Stimulated activated CD4-positive, alpha-beta T cell treated with anti-CD3 and anti-CD28 coated beads, Interleukin-1b, Interleukin-23, amount 100 ng/mL, for 1 hour (primary cell): ENCODE measurements around the gene CD300LF.

Experiments
- DNase-seq, 2 donors: peaks; one replicate each; pipeline ENCODE4 v3.0.0-alpha.2; 2020; ENCODE audit warnings: low read depth in 2 of 2

Gene CD300LF

DNA sequence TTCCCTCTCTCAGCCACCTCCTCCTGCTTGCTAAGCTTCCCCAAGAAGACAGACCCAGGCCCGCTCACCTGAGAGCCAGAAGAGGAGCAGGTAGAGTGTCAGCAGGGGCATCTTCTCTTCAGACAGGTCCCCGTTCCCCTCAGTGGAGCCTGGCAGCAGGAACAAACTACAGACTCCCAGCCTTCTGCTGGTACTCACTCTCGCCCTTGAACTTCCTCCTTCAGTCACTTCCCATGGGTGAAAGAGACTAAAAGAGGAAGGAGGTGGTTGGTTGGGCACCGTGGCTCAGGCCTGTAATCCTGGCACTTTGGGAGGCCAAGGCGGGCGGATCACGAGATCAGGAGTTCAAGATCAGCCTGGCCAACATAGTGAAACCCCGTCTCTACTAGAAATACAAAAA lies at the start of gene CD300LF:
Gene CD300LF (minus strand): TSS at position 168 of the 400 bp plus-strand sequence. CDS start 57 bp downstream, at position 111.
- no peak for DNase-seq

DNA sequence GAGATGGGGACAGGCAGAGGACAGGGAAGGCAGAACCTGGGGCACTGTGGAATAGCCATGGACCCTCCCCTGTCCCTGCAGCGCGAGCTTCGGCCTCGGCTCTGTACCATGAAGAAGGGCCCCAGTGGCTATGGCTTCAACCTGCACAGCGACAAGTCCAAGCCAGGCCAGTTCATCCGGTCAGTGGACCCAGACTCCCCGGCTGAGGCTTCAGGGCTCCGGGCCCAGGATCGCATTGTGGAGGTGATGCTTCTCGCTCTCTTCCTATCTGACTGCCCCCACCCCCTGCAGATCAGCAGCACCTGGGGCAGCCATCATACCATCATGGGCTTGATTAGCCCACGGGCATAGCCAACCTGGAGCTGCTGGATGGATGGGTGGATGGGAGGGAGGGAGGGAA lies 49.2 kb upstream of the CD300LF start:
- DNase-seq = no peak

DNA sequence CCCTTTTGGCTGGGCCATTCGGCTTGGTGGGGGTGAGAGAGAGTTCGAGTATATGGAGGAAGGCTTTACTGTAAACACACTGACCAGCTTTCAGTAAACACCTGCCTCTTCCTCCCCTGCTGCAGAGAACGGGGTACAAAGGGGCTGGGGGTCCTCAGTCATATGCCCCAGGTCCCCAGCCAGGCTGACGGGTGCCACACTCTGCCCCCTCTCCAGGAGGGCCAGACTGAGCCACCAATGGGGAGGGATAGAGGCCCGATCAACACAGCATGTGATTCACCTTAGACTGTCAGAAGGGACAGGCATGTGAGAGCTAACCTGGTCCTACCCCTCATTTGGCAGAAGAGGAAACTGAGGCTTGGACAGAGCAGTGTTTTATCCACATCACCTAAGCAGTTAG lies 48.7 kb upstream of the CD300LF start:
- no peak for DNase-seq

DNA sequence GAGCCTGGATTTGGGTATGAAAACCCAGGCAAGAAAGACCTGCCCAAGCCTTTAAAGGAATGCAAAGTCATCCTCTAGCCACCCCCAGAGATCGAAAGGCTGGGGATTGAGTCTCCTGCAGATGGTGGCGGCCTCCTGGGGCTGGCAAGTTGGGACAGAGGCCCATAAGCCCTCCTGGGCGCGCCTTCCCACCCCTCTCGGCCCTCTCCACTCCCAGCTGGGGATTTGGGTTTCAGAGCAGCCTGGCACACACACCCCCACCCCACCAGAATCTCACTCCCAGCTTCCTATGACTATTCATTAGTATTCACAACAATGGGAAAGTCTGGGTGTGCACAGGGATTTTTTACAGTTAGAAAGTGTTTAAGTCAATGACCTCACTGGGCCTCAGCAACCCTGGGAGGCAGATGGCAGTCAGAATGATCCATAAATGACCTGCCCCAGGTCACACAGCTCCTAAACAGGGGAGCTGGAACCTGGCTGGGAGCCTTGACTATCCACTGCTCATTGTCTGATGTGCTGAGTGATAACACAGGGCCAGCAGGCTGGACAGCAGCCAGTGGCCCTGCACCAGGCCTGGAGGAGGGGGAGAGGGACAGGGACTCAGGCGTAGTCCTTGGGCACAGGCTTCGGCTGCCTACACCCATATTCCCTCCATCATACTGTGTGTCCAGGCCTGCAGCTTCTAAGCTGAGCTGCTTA lies 47.8 kb upstream of the CD300LF start:
- DNase-seq = no peak

DNA sequence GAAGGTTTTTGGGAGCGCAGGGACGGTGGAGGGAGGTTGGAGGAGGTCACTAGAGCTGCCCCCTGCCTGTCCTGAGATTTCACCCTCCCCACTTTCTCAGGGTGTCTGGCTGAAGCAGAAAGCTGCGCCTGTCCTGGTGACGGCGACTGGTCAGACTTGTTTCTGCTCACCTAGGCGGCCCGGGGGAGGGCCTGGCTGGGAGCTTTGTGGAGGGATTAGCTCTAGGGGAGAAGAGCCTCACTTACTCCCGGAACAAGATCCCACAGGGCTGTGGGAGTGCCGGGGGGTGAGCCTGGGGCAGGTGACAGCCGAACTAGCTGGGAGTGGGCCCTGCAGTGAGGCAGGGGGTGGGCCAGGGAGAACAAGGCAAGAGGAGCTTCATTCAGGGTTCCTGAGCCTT lies 47.2 kb upstream of the CD300LF start:
- no peak for DNase-seq

DNA sequence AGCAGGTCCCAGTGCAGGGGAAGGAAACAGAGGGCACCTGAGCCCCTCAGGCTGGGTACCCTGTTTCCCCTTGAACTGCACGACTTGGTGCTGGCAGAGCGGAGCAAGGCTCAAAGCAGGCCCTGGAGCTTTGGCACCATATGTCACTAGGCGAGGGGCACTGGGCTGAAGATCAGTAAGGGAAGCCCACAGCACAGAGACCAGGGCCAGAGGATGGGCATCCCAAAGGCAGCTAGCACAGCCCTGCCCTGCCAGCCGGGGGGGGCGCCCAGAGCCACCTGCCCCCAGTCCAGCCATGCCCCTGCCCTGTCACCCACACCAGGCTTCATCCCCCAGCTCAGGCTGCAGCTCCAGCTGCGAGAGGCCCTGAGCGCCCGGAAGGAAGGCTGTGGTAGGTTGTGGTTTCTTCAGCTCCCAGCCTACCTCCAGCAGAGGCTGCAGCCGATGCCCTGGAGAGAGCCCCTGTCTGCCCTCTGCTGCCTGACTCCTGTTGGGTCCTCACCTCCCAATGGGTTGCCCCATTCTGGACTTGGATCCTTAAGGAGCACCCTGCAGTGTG lies 46.6 kb upstream of the CD300LF start:
- DNase-seq = no peak

DNA sequence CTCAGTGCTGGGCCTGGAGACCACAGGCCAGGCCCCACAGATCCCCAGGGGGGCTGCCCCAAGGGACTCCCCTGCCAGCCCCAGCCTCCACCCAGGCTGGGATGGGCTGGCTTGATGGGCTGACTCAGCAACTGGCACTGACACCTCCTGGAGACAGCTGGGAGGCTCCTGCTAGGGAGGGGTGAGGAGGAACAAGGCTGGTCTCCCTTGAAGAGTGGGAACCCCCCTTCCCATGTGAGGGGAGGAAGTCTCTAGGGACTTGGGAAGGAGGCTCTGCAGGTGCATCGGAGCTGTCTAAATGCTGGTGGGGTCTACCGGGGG lies 46.1 kb upstream of the CD300LF start:
- DNase-seq = no peak

DNA sequence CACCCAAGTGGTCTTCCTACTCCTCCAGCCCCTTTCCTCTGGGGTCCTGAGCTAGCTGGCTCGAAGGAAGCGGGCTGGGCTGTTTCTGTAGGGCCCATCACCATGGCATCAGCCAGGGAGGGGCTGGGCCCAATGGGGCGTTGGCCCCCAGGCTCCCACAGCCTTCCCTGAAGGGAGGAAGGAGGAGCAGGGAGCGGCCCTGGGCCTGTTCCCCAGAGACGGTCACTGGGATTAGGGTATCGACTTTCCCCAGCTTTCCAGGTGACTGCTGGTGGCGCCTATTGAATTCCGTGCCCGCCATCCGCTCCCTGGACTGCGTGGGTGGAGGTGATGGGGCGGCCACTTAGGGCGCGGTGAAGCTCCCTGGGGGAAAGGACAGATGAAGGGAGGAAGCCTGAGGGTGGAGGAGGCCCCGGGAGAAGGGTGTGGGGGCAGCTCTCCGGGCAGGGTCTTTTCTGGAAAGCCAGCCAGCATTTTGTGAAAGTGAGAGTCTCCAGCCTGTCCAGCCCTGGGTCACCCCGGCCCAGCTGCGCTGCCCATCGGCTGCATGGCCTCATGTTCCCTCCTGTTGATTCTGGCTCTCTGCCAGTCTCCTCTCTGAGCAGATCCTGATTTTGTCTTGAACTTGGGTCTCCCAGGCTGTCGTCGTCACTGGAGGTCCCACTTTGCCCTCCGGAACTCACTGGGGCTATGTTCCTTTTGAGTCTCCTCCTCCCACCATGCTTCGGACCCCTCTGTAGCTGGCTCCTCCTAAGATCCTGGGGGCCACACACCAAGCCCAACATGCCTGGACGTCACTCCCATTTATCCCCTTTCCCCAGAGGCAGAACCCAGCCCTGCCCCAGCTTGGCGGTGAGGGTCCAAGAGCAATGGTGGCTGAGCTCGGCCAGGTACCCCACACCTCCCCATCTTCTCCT lies 45.5 kb upstream of the CD300LF start:
- DNase-seq = no peak

DNA sequence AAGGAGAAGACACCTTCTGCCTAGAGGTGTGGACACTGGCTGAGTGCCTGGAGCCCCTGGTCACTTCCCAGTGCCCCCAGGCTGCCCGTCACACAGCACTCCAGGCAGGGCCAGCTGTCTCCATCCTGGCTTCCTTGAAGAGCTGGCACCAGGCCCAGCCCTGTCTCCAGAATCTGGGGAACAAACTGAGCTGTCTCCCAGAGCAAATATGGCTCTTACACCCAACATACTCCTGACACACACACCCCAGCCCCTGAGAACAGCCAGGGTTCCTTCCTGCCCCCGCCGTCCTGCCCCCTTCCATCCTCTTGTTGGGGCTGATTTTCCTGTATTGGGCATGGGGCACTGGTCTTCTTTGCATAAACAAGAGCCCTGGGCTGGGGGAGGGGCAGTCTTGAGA lies 44.8 kb upstream of the CD300LF start:
- DNase-seq = no peak

DNA sequence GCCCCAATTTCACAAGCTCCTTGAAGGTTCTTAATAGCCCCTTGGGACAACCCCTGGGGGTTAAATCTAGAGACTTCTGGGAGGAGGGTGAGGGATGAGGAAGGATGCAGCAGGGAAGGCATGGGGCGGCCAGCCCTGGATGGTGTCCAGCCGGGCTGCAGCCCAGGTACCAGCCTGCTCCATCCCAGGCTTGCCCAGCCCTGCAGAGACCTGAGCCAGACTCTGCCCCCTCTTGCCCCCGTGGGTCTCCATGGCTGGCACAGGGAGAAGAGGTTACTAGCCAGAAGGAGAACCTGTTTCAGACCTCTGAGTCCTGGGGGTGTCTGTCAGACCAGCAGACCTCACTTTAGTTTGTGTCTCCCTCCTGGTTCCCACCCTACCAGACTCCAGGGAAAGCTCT lies 44.2 kb upstream of the CD300LF start:
- no peak for DNase-seq

DNA sequence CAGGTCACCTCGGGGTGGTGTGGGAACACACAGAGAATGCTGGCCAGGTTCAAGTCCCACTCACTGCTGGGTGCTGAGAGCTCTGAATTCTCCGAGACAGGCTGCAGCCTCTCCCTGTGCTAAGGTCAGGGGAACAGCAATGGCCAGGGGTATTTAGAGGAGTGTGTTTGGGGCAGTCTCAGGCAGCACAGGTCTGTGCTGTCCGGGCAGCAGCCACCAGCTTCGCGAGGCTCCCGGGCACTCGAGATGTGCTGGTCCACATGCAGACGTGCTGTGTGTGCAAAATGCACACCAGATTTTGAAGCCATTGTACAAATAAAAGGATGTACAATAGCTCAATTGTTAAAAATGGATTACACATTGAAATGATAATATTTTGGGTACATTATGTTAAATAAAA lies 42.8 kb upstream of the CD300LF start:
- DNase-seq = no peak

DNA sequence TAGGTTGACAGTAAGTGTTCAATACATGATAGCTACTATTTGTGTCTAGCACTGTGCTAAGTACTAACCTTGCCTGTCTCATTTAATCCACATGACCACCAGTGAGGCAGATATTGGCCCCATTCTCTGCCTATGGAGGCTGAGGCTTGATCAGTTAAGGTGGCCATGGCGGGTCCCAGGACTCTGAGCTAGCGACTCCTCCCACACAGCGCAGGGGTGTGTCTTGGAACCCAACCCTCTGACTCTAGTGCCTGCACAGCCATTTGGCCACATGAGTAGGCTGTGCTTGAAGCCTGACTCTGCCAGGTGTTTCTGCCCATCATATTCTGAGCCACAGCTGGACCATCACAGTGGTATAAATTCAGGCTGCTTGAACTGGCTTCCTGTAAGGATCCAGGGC lies 42.1 kb upstream of the CD300LF start:
- DNase-seq = no peak

DNA sequence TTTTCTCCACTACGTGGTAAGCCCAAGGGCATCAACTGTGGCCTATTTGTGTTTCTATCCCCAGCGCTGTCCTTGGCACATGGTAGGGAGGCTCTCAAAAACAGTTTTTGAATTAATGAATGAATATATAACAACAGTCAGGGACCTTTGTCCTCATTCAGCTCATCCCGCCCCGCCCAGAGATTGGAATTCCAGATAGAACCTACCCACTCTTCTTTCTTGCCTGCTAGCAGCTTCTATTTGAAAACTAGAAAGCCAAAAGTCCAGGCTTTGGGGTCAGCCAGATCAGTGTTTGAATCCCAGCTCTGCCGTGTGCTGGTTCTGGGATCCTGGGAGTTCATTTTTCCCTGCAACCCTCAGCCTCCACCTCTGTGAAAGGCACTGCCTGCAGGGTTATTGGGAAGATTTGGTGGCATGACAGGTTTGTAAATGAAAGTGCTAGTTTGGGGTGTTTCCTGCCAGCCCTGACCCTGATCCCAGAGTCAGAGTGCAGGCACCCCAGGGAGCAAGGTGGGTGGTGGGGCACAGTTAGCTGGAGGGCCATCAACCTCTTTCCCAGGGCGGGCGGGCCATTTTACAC lies 40.2 kb upstream of the CD300LF start:
- DNase-seq = no peak

DNA sequence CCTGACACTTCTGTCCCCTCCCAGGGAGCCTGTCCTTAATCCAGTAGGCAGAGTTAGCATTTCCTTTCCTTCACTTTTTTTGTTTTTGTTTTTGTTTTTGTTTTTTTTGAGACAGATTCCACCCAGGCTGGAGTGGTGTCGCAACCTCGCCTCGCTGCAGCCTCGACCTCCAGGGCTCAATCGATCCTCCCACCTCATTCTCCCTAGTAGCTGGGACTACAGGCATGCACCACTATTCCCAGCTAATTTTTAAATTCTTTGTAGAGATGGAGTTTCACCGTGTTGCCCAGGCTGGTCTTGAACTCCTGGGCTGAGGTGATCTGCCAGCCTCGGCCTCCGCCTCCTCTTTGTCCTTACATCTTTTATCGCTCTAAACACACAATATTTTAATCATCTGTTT lies 39.7 kb upstream of the CD300LF start:
- no peak for DNase-seq

DNA sequence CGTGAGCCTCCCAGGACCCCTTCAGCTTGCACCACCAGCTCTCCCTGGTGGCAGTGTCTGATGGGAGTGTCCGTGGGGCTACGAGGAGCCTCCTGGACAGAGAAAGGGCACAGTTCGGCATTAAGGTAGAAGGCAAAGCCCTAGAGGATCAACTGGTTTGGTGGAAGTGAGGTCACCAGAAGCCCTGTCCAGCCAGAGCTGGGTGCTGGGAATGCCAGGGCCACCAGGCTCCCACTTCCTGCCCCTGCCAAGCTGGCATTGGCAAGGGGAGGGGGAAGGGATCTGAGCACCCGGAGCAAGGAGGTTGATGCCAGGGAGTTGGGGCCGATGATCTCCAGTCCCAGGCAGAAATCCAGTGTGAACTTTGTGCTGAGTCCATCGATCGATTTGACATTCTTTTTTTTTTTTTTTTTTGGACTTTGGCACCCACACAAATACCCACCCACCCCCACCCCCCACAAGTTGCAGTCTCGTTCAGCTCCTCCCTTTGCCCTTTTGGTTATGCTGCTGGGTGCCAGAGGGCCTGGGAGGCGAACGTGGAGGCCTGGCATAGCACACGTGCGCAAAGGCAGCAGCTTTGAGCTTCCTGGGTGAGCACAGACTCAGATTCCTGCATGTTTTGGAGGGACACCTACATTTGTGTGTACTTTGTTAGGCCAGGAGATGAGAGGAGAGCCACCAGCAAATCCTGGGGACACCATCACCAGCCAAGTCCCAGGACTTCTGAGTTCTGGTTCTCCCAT lies 37.8 kb upstream of the CD300LF start:
- DNase-seq = no peak

DNA sequence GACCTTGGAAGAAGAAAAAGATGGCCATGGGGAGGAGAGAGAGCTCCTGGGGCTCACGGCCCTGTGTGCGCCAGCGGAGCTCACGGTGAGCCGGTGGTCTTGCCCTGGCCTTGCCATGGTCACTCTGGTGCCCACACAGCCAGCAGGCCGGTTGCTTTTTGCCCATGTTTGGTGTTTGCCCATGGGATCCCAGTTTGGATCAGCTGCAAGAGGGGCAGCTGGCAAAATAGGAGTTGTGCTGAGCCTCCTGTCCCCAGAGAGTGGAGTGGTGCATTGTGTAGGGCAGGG lies 37.3 kb upstream of the CD300LF start:
- DNase-seq = no peak

DNA sequence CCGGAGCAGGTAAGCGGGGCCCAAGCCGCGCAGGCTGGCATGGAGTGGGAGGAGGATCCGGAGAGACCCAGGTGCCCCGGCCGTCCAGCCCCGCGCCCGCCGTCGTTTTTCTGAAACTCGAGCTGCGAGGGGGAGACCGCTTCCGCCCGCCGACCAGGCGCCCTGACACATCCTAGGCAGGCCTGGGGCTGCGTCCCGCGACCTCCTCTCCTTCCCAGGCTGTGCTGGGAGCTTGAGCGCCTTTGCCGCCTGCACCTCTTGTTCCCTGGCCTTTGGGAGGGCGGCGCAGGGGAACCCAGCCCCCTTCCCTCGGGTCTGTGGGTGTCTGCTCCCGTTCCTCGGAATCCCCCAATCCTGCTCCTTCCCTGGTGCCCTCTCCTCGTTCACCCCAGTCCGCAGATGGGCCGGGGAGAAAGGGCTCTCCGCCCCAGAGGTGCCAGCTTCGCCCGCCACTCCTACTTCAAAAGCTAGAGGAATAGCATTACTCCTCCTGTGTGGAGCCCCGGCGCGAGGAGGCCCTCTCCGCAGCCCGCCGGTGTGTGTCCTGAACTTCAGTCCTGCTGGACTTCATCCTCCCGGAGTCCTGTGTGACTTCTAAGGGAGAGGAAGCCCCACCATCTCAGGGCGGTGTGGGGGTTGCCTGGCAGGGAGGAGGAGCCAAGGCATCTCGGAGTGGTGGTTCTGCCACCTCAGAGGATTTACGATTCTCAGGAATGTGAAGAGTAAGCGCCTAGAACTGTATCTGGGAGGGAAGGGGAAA lies 36.7 kb upstream of the CD300LF start:
- no peak for DNase-seq

DNA sequence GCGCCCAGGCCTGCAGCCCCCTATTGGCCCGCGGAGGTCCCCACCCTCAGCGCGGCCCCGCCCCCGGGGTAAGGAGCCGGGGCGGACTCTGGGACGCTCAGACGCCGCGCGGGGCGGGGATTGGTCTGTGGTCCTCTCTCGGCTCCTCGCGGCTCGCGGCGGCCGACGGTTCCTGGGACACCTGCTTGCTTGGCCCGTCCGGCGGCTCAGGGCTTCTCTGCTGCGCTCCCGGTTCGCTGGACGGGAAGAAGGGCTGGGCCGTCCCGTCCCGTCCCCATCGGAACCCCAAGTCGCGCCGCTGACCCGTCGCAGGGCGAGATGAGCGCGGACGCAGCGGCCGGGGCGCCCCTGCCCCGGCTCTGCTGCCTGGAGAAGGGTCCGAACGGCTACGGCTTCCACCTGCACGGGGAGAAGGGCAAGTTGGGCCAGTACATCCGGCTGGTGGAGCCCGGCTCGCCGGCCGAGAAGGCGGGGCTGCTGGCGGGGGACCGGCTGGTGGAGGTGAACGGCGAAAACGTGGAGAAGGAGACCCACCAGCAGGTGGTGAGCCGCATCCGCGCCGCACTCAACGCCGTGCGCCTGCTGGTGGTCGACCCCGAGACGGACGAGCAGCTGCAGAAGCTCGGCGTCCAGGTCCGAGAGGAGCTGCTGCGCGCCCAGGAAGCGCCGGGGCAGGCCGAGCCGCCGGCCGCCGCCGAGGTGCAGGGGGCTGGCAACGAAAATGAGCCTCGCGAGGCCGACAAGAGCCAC lies 36.0 kb upstream of the CD300LF start, which contains the start of gene NHERF1:
Gene NHERF1 (plus strand): TSS at position 100 of the 750 bp plus-strand sequence. CDS start 219 bp downstream, at position 319.
- DNase-seq = peak; percentile 90 to 92

DNA sequence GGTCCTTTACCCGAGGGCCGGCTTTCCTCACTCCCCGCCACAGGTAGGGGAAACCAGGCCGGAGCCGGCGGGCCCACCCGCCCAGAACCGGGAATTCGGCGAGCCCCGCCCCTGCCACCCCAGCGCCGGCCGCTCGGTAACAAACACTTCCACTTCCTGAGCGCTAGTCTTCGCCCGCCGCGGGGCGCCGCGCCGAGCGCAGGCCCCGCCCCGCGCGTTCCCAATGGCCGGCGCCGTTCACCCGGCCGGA lies 35.5 kb upstream of the CD300LF start:
- no peak for DNase-seq

DNA sequence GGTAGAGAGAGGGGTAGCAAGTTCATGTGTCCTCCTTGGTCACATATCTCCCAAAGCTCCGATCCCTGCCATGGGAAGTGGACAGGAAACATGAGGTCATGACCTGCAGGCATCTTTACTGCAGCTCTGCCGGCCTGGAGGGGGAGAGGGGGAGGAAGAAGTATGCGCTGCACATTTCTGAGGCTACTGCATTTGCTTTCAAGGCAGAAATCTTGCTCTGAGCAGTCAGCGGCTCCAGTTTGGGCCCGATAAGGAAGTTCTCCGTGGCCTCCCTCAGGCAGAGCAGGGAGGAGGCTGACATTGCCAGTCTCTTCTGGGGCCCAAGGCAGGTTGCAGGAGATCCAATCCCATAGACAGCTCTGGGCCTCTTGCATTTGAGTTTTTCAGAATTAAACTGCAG lies 34.2 kb upstream of the CD300LF start:
- DNase-seq = no peak

DNA sequence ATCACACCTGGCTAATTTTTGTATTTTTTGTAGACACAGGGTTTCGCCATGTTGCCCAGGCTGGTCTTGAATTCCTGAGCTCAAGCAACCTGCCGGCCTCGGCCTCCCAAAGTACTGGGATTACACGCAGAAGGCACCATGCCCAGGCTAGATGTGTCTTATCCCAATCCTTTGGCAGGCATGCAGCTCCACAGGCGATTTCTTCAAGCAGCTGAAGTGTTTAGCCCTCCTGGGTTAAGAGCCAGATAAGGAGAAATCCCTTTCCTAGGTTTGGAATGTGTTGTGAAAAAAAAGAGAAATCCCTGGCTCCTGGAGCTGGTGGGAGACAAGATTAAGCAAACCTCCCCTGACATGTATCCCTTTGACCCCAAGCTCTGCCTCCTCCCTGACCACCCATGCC lies 33.7 kb upstream of the CD300LF start:
- no peak for DNase-seq
